ENCODE measurements around the gene ABR.

DNA sequence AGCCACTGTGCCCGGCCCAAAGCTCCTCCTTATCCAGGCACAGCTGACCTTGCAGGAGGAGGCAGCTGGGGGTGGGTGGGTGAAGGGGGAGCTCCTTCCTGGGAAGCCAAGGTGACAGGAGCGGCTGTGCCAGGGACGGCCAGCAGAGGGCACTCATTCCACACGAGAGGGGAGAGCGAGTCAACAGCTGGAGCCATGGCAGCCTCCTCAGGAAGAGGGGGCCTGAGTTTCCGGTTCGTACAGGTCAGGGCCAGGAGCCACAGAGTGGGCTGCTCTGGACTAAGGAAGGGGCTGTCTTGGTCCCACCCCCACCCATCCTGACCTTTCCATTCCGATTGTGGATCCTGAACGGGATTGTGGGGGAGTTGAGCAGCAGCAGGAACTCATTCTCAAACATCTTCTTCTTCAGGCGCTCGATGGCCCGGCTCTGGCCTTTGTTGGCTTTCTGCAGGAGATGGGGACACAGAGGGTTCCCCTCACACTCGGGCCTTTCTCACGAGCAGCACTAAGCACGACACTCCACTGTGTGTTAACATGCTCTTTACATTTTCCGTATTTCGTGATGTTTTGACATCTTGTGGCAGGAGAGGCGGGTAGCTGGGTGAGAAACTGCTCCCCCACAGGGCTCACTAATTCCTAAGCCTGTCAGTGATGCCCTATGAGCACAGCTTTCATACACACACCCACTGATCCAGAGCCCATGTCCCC lies 121.2 kb downstream of the ABR start:
- TF ChIP-seq, protein P1, sequence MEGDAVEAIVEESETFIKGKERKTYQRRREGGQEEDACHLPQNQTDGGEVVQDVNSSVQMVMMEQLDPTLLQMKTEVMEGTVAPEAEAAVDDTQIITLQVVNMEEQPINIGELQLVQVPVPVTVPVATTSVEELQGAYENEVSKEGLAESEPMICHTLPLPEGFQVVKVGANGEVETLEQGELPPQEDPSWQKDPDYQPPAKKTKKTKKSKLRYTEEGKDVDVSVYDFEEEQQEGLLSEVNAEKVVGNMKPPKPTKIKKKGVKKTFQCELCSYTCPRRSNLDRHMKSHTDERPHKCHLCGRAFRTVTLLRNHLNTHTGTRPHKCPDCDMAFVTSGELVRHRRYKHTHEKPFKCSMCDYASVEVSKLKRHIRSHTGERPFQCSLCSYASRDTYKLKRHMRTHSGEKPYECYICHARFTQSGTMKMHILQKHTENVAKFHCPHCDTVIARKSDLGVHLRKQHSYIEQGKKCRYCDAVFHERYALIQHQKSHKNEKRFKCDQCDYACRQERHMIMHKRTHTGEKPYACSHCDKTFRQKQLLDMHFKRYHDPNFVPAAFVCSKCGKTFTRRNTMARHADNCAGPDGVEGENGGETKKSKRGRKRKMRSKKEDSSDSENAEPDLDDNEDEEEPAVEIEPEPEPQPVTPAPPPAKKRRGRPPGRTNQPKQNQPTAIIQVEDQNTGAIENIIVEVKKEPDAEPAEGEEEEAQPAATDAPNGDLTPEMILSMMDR (IDR thresholded peaks at IDR 0.05), result peak in 2 of 4 experiments; percentile 8 to 46
- no peak for TF ChIP-seq POLR2AphosphoS5 (IDR thresholded peaks at IDR 0.05)

All from prostate gland (tissue), 2 donors.